ENCODE data around the gene CDHR4. TPM values are rescaled to one million over a fixed set of nuclear protein-coding genes. Genes with fewer than 3 reads are reported as not detected.
"Not testable (repeated sequence)": the region's sequence is repeated elsewhere in the genome, so short reads cannot be mapped to it uniquely, and the experiment has no call there.

The CDHR4 gene
- total RNA-seq, 2 donors from 2014 or later = not detected

GRCh38 chr3:49786357-49787181 is 13.1 kb downstream of the CDHR4 start, which contains the start of gene IP6K1:
TSS of gene IP6K1 (minus strand) at chr3:49786542. CDS start at chr3:49748040, 38,502 bp downstream.
- Histone ChIP-seq H3K4me1 (replicated peaks) (peaks cover 4% of the 10 kb centered on the region), H3K36me3 (no peaks in the 10 kb centered on the region), H3K27ac (peak within 1 kb of the TSS; percentile 96 to 98), H3K9me3 (no peaks in the 10 kb centered on the region), H3K4me3 (peak within 1 kb of the TSS; percentile 89 to 90), H3K27me3 (replicated peaks; ENCODE audit: insufficient read depth) (no peaks in the 10 kb centered on the region)
- WGBS = 4% methylated on average over 49 of the region's 55 CpGs
- peak; percentile 100 for DNase-seq (ENCODE audit: low spot score)
- intact Hi-C loops (cut with DNase I) = loop anchor here (5.0 kb wide), 1 partner anchor 64 kb away; the partner anchor contains the start of gene GMPPB
- TF ChIP-seq POLR2AphosphoS5 (IDR thresholded peaks at IDR 0.05) = peak; percentile 98
- TF ChIP-seq POLR2A (IDR thresholded peaks at IDR 0.05) = peak; percentile 75
- TF ChIP-seq, protein P1, sequence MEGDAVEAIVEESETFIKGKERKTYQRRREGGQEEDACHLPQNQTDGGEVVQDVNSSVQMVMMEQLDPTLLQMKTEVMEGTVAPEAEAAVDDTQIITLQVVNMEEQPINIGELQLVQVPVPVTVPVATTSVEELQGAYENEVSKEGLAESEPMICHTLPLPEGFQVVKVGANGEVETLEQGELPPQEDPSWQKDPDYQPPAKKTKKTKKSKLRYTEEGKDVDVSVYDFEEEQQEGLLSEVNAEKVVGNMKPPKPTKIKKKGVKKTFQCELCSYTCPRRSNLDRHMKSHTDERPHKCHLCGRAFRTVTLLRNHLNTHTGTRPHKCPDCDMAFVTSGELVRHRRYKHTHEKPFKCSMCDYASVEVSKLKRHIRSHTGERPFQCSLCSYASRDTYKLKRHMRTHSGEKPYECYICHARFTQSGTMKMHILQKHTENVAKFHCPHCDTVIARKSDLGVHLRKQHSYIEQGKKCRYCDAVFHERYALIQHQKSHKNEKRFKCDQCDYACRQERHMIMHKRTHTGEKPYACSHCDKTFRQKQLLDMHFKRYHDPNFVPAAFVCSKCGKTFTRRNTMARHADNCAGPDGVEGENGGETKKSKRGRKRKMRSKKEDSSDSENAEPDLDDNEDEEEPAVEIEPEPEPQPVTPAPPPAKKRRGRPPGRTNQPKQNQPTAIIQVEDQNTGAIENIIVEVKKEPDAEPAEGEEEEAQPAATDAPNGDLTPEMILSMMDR (IDR thresholded peaks at IDR 0.05) = peak in 3 of 4 experiments; percentile 7 to 46 (median 32)

- H3K27me3 ChIP-seq (replicated peaks; ENCODE audit: insufficient read depth) = no peaks in the 10 kb centered on the region
- H3K36me3 ChIP-seq = no peaks in the 10 kb centered on the region
- WGBS = 1% methylated on average over 36 of the region's 50 CpGs
- intact Hi-C loops (cut with DNase I) = loop anchor here (5.0 kb wide), 1 partner anchor 63 kb away; the partner anchor contains the start of gene GMPPB
- peak; percentile 15 for DNase-seq (ENCODE audit: low spot score)
- H3K27ac ChIP-seq = peak overlapping the region; percentile 96 to 98
- H3K4me3 ChIP-seq = peak overlapping the region; percentile 89 to 90
- H3K4me1 ChIP-seq (replicated peaks) = peaks cover 4% of the 10 kb centered on the region
- TF ChIP-seq POLR2A (IDR thresholded peaks at IDR 0.05) = no peak
- TF ChIP-seq, protein P1 (IDR thresholded peaks at IDR 0.05) = no peak
- TF ChIP-seq POLR2AphosphoS5 (IDR thresholded peaks at IDR 0.05) = no peak
- no peaks in the 10 kb centered on the region for H3K9me3 ChIP-seq
These were observed 13.9 kb downstream of the CDHR4 start for GRCh38 chr3:49785565-49786356.

DNA sequence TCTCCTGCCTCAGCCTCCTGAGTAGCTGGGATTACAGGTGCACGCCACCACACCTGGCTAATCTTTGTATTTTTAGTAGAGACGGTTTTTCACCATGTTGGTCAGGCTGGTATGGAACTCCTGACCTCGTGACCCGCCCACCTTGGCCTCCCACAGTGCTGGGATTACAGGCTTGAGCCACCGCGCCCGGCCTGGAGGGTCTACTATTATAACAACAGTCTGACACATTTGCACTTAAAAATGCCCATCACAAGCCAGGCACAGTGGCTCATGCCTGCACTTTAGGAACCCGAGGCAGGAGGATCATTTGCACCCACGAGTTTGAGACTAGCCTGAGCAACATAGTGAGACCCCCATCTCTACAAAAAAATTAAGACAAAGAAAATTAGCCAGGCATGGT is 17.4 kb downstream of the CDHR4 start:
- intact Hi-C loops (cut with DNase I) = not testable (repeated sequence)

GRCh38 chr3:49781415-49782199 is 18.1 kb downstream of the CDHR4 start:
- Histone ChIP-seq H3K9me3 (no peaks in the 10 kb centered on the region), H3K27ac (no peak overlapping the region), H3K36me3 (no peaks in the 10 kb centered on the region), H3K27me3 (replicated peaks; ENCODE audit: insufficient read depth) (no peaks in the 10 kb centered on the region), H3K4me1 (replicated peaks) (peaks cover 11% of the 10 kb centered on the region), H3K4me3 (no peak overlapping the region)
- TF ChIP-seq POLR2A (IDR thresholded peaks at IDR 0.05) (no peak), POLR2AphosphoS5 (IDR thresholded peaks at IDR 0.05) (no peak)
- TF ChIP-seq, protein P1 (IDR thresholded peaks at IDR 0.05) = no peak
- intact Hi-C loops (cut with DNase I) = no loop called here
- 79% methylated on average over 5 of the region's 5 CpGs for WGBS
- DNase-seq (ENCODE audit: low spot score) = no peak

More for the DNA sequence above, 17.4 kb downstream of the CDHR4 start:
- WGBS = 95% methylated on average over 9 of the region's 9 CpGs
- not testable (repeated sequence) for DNase-seq (ENCODE audit: low spot score); H3K27me3 ChIP-seq (replicated peaks; ENCODE audit: insufficient read depth); H3K36me3 ChIP-seq; H3K27ac ChIP-seq; H3K4me3 ChIP-seq; H3K9me3 ChIP-seq
- peaks cover 11% of the 10 kb centered on the region for H3K4me1 ChIP-seq (replicated peaks)

GRCh38 chr3:49780975-49781365 is 18.7 kb downstream of the CDHR4 start:
- H3K27me3 ChIP-seq (replicated peaks; ENCODE audit: insufficient read depth); DNase-seq (ENCODE audit: low spot score); H3K36me3 ChIP-seq; H3K27ac ChIP-seq; intact Hi-C loops (cut with DNase I); H3K9me3 ChIP-seq; H3K4me3 ChIP-seq: not testable (repeated sequence)
- WGBS = 88% methylated on average over 9 of the region's 9 CpGs
- H3K4me1 ChIP-seq (replicated peaks) = peaks cover 11% of the 10 kb centered on the region
